LNCAP (cell line): ENCODE data around the gene HES4.

Source experiments
- TF ChIP-seq, protein P1 (sequence below): fragments of 450-650 bp; IDR thresholded peaks from 2 replicates; pipeline ENCODE4 v1.5.1; 2017; ENCODE audit warnings: mild to moderate bottlenecking

Gene HES4

DNA sequence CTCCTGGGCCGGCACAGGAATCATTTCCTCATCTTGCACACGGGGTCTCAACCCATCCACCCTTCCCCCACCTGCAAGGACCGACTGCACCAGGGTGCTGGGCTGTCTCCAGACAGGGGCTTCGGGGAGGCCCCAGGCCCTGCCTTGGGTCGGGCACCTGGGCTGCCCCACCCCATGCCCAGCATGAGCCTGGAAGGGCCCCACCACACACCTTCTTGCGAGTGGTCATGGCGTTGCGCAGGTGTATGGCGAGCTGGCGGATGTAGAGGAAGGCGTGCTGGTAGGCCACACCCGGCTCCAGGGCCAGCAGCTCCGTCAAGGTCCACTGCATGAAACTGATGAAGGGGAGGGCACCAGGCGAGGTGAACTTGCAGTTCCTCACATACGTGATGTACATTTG, 47.7 kb downstream of the HES4 start:
- TF ChIP-seq, protein P1, sequence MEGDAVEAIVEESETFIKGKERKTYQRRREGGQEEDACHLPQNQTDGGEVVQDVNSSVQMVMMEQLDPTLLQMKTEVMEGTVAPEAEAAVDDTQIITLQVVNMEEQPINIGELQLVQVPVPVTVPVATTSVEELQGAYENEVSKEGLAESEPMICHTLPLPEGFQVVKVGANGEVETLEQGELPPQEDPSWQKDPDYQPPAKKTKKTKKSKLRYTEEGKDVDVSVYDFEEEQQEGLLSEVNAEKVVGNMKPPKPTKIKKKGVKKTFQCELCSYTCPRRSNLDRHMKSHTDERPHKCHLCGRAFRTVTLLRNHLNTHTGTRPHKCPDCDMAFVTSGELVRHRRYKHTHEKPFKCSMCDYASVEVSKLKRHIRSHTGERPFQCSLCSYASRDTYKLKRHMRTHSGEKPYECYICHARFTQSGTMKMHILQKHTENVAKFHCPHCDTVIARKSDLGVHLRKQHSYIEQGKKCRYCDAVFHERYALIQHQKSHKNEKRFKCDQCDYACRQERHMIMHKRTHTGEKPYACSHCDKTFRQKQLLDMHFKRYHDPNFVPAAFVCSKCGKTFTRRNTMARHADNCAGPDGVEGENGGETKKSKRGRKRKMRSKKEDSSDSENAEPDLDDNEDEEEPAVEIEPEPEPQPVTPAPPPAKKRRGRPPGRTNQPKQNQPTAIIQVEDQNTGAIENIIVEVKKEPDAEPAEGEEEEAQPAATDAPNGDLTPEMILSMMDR = no peak

DNA sequence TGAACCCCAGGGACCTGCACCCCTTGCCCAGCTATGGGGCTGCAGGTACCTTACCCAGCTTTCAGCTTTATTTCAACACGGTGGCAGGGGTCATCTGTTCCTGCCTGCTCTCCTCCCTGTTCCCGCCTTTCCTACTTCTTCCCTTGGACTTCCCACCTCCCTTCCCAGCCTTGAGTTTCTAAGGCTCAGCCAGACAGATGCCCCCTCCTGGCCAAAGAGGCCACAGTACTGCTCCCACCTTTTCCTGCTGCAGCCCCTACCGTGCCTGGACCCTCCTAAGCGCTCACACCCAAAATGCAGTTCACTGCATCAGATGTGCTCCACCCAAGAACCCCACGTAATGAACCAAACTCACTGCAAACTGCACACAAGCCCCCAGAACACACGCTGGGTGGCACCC, 48.5 kb downstream of the HES4 start:
- TF ChIP-seq, protein P1 = peak; percentile 36; the same call in 1 of the 2 replicates

DNA sequence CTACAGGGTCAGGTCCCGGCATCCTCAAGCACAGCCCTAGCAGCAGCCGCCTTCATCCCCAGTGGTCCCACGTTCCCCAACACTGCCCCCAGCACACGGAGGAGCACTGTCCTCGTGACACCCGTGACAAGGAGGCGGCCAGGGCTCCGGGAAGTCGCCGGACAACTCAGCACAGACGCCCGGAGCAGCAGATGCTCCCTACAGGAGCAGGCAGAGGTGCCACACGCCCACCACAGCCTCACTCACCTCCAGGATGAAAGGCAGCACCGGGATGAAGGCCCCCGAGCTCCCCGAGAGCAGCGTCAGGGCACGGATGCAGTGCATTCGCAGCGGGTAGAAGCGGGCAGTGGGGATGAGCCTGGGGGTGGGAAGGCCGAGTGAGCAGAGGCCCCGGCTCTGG, 49.0 kb downstream of the HES4 start:
- TF ChIP-seq, protein P1 = no peak

DNA sequence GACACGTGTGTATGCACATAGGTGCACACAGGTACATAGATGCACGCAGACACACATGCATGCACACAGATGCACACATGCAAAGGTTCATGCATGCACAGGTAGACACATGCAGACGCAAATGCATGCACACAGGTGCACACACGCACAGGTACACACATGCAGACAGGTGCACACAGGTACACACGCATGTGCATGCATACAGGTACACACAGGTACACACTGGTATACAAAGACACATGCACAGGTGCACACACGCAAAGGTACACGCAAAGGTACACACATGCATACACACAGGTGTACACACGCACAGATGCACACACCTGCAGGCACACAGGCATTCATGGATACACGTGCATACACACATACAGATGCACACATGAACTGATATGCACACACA, 49.6 kb downstream of the HES4 start:
- TF ChIP-seq, protein P1 = no peak
